Measurements from ENCODE around the gene RBL2. TPM values are rescaled to one million over a fixed set of nuclear protein-coding genes. Genes with fewer than 3 reads are reported as not detected.

Gene RBL2
- total and polyA plus RNA-seq, 2 of the 13 experiments (the other 11 are each of a cell fraction or from before 2014, with no cell fraction given), result 41.2 to 60.9 TPM

GRCh38 chr16:53503270-53503923 lies 69.1 kb downstream of the RBL2 start (continued):
- peak; percentile 65; the same call in 1 of the 2 replicates for TF ChIP-seq NCOR1 (IDR thresholded peaks at IDR 0.05; ENCODE audit: borderline replicate concordance, low read length)
- no peak; the same call in 1 of the 2 replicates for TF ChIP-seq NR2F2 (IDR thresholded peaks at IDR 0.05; ENCODE audit: borderline replicate concordance, low read depth)
- peak; percentile 72; the same call in 1 of the 2 replicates for TF ChIP-seq PAWR (CRISPR knock-in tag; IDR thresholded peaks at IDR 0.05; ENCODE audit: borderline replicate concordance)
- peak; percentile 56; the same call in 1 of the 2 replicates for TF ChIP-seq ZHX1 (CRISPR knock-in tag; IDR thresholded peaks at IDR 0.05; ENCODE audit: low read depth)
- no peak for TF ChIP-seq CENPT (CRISPR knock-in tag; IDR thresholded peaks at IDR 0.05; ENCODE audit: low read depth)
- TF ChIP-seq DMAP1 (CRISPR knock-in tag; IDR thresholded peaks at IDR 0.05), result peak; percentile 83
- TF ChIP-seq, protein P1, sequence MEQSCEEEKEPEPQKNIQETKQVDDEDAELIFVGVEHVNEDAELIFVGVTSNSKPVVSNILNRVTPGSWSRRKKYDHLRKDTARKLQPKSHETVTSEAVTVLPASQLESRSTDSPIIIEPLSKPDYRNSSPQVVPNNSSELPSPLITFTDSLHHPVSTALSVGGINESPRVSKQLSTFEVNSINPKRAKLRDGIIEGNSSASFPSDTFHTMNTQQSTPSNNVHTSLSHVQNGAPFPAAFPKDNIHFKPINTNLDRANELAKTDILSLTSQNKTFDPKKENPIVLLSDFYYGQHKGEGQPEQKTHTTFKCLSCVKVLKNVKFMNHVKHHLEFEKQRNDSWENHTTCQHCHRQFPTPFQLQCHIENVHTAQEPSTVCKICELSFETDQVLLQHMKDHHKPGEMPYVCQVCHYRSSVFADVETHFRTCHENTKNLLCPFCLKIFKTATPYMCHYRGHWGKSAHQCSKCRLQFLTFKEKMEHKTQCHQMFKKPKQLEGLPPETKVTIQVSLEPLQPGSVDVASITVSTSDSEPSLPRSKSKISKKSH (CRISPR knock-in tag; IDR thresholded peaks at IDR 0.05; ENCODE audit: borderline replicate concordance), result peak; percentile 74; the same call in 1 of the 2 replicates
- TF ChIP-seq HMGXB4 (CRISPR knock-in tag; IDR thresholded peaks at IDR 0.05; ENCODE audit: borderline replicate concordance in 1 of 2, low read depth in 1 of 2), result peak; percentile 14 to 74; a peak in 2 of 4 replicates
- peak; percentile 76 for TF ChIP-seq KDM3A (CRISPR knock-in tag; IDR thresholded peaks at IDR 0.05; ENCODE audit: low read depth)
- TF ChIP-seq MATR3 (CRISPR knock-in tag; IDR thresholded peaks at IDR 0.05), result no peak
- TF ChIP-seq MBNL3 (CRISPR knock-in tag; conservative IDR thresholded peaks at IDR 0.05), result no peak
- TF ChIP-seq, protein P2, sequence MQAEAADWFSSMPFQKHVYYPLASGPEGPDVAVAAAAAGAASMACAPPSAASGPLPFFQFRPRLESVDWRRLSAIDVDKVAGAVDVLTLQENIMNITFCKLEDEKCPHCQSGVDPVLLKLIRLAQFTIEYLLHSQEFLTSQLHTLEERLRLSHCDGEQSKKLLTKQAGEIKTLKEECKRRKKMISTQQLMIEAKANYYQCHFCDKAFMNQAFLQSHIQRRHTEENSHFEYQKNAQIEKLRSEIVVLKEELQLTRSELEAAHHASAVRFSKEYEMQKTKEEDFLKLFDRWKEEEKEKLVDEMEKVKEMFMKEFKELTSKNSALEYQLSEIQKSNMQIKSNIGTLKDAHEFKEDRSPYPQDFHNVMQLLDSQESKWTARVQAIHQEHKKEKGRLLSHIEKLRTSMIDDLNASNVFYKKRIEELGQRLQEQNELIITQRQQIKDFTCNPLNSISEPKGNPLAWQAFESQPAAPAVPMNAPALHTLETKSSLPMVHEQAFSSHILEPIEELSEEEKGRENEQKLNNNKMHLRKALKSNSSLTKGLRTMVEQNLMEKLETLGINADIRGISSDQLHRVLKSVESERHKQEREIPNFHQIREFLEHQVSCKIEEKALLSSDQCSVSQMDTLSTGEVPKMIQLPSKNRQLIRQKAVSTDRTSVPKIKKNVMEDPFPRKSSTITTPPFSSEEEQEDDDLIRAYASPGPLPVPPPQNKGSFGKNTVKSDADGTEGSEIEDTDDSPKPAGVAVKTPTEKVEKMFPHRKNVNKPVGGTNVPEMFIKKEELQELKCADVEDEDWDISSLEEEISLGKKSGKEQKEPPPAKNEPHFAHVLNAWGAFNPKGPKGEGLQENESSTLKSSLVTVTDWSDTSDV (CRISPR knock-in tag; IDR thresholded peaks at IDR 0.05), result no peak
- no peak for TF ChIP-seq SOX13 (IDR thresholded peaks at IDR 0.05)
- peak in 1 of 2 experiments; percentile 50; a peak in 1 of 4 replicates for TF ChIP-seq SOX13 (CRISPR knock-in tag; conservative IDR thresholded peaks at IDR 0.05 in 1 of 2, IDR thresholded peaks at IDR 0.05 in 1 of 2)
- peak; percentile 86; the same call in 1 of the 2 replicates for TF ChIP-seq SP5 (CRISPR knock-in tag; IDR thresholded peaks at IDR 0.05; ENCODE audit: borderline replicate concordance, low read depth)
- TF ChIP-seq ZNF629 (CRISPR knock-in tag; conservative IDR thresholded peaks at IDR 0.05), result 0 out of 2 replicates have a peak, but pooled peaks have one; percentile 14
- no peak for TF ChIP-seq SUZ12 (IDR thresholded peaks at IDR 0.05; ENCODE audit: low read depth, low read length)
- TF ChIP-seq AHR (CRISPR knock-in tag; IDR thresholded peaks at IDR 0.05), result peak; percentile 86
- TF ChIP-seq, protein P3, sequence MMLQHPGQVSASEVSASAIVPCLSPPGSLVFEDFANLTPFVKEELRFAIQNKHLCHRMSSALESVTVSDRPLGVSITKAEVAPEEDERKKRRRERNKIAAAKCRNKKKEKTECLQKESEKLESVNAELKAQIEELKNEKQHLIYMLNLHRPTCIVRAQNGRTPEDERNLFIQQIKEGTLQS (CRISPR knock-in tag; IDR thresholded peaks at IDR 0.05), result no peak

Measured in HepG2 (cell line).